K562 (cell line): ENCODE results near the gene MAD1L1. TPM values are rescaled to one million over a fixed set of nuclear protein-coding genes. Genes with fewer than 3 reads are reported as not detected.

Experiments
- DNMT1 ChIP-seq: fragments of 450-650 bp; IDR thresholded peaks from 2 replicates; pipeline ENCODE4 v1.6.1; 2016; ENCODE audit warnings: antibody characterized with exemption, mild to moderate bottlenecking
- SMAD3 ChIP-seq: fragments of 450-650 bp; formaldehyde crosslinking; conservative IDR thresholded peaks from 2 replicates; pipeline ENCODE4 v1.4.0; 2020; ENCODE audit warnings: mild to moderate bottlenecking
- polyA plus RNA-seq, 8 experiments: library from polyadenylated mRNA; depleted of rRNA in 4 of 8; stranded (reverse) in 5 of 8; unstranded in 3 of 8; fragments of >200 nt; fragmentation: Nextera tagmentation in 2 of 8; fragmentation: Illumina TruSeq in 1 of 8; extraction: Ambion mirVana in 2 of 8; extraction: Trizol in 1 of 8; gene quantifications; 2 replicates each; pipeline versions ENCODE4 v1.2.1 to v1.2.3, GENCODE V29; 2011 to 2014; ENCODE audit warnings: inconsistent platforms in 1 of 8, missing spikeins in 1 of 8
- total RNA-seq, 7 experiments: library from RNA; depleted of rRNA in 6 of 7; stranded (reverse); fragments of >200 nt in 6 of 7; fragmentation: Illumina TruSeq in 2 of 7; extraction: Trizol in 2 of 7; gene quantifications; 2 replicates each; pipeline versions ENCODE4 v1.2.1 to v1.2.3, GENCODE V29; 2011 to 2021; ENCODE audit warnings: low replicate concordance in 1 of 7
- TF ChIP-seq, protein P1 (sequence below): fragments of 200-800 bp; sonication (Bioruptor generic); IDR thresholded peaks from 2 replicates; pipeline ENCODE4 v1.6.1; 2016; ENCODE audit warnings: missing genetic modification characterization, missing compliant biosample characterization
- TF ChIP-seq, protein P2 (sequence below): sonication (generic); formaldehyde crosslinking; IDR thresholded peaks from 2 replicates; pipeline ENCODE4 v1.8.1; 2023; ENCODE audit warnings: mild to moderate bottlenecking, missing genetic modification reagents

MAD1L1 gene
- total and polyA plus RNA-seq, 9 of the 15 experiments (the other 6 are each of a cell fraction or from before 2014, with no cell fraction given) = 1.7 to 89.7 (median 18.0) TPM

DNA sequence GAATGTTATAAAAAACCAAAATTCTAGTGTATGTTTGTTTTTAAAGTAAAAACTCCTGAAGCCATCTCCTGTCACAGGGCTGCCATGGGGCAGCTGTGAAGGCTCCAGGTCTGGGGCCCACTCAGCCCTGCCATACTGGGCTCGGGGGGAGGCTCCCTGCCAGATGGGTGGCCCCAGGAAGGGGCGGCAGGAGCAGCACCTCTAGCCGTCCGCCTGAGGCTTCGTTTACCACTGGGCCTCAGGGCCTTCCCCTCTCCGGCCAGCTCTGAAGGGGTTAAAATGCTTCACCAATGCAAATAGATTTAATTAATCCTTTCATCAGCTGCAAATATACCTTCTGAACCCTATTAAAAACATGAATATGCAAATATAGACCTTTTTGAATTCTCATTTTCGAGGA, 423.7 kb downstream of the MAD1L1 start (continued):
- TF ChIP-seq, protein P1, sequence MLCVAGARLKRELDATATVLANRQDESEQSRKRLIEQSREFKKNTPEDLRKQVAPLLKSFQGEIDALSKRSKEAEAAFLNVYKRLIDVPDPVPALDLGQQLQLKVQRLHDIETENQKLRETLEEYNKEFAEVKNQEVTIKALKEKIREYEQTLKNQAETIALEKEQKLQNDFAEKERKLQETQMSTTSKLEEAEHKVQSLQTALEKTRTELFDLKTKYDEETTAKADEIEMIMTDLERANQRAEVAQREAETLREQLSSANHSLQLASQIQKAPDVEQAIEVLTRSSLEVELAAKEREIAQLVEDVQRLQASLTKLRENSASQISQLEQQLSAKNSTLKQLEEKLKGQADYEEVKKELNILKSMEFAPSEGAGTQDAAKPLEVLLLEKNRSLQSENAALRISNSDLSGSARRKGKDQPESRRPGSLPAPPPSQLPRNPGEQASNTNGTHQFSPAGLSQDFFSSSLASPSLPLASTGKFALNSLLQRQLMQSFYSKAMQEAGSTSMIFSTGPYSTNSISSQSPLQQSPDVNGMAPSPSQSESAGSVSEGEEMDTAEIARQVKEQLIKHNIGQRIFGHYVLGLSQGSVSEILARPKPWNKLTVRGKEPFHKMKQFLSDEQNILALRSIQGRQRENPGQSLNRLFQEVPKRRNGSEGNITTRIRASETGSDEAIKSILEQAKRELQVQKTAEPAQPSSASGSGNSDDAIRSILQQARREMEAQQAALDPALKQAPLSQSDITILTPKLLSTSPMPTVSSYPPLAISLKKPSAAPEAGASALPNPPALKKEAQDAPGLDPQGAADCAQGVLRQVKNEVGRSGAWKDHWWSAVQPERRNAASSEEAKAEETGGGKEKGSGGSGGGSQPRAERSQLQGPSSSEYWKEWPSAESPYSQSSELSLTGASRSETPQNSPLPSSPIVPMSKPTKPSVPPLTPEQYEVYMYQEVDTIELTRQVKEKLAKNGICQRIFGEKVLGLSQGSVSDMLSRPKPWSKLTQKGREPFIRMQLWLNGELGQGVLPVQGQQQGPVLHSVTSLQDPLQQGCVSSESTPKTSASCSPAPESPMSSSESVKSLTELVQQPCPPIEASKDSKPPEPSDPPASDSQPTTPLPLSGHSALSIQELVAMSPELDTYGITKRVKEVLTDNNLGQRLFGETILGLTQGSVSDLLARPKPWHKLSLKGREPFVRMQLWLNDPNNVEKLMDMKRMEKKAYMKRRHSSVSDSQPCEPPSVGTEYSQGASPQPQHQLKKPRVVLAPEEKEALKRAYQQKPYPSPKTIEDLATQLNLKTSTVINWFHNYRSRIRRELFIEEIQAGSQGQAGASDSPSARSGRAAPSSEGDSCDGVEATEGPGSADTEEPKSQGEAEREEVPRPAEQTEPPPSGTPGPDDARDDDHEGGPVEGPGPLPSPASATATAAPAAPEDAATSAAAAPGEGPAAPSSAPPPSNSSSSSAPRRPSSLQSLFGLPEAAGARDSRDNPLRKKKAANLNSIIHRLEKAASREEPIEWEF (CRISPR knock-in tag) = no peak
- TF ChIP-seq, protein P2, sequence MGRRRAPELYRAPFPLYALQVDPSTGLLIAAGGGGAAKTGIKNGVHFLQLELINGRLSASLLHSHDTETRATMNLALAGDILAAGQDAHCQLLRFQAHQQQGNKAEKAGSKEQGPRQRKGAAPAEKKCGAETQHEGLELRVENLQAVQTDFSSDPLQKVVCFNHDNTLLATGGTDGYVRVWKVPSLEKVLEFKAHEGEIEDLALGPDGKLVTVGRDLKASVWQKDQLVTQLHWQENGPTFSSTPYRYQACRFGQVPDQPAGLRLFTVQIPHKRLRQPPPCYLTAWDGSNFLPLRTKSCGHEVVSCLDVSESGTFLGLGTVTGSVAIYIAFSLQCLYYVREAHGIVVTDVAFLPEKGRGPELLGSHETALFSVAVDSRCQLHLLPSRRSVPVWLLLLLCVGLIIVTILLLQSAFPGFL (CRISPR knock-in tag) = no peak
- TF ChIP-seq SMAD3 (CRISPR knock-in tag) (no peak), DNMT1 (no peak)
